GM19438 (cell line): Measurements from ENCODE around the gene DPT.
"Not testable (repeated sequence)": the region's sequence is repeated elsewhere in the genome, so short reads cannot be mapped to it uniquely, and the experiment has no call there.

Experiments
- ATAC-seq: cut with Tn5 transposase; IDR thresholded peaks from one replicate; pipeline ENCODE4 v1.9.1; 2021; ENCODE audit warnings: low read depth; ENCODE audit not compliant: unreplicated experiment

DPT gene

DNA sequence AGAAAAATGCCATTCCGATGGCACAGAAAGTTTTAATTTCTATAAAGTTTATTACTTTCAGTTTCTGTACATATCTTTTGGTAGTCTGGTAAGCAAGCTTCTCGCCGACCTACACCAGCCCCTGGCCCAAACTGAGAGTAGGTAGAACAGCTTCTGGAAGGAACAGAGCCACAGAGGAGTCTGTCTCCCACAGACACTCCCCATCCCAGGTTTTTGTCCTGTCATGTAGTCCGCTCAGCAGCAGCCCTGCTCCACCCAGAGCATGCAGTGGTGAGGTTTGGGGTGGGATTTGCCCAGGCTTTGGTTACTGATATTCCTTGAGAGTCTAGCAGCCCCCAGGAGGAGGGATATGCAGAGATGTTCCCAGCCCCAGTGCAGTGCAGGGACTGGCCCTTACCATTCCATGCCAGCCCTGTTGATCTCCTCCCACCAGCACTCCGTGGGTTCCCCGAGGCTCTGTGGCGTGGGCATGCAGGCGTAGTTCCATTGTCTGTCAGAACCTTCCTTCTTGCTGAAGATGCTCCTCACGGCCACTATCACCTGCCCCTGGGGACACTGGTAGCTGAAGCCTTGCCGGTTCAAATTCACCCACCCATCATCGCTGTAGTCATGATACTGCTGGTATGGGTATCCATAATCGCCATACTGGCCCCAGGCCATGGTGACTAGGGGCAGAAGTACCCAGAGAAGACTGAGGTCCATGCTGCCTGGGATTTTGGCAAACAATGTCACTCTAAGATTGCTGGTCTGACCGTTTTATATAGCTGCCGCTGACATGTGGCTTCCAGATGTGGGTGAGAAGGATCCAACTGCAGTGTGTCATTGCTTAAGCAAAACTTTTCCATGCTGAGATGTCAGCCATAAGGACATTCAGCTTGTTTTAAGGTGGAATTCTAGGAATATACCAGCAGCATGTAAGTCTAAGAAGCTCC lies at the start of gene DPT:
Gene DPT (minus strand): TSS at position 734 of the 932 bp plus-strand sequence. CDS start 32 bp downstream, at position 702.
- no peak for ATAC-seq

DNA sequence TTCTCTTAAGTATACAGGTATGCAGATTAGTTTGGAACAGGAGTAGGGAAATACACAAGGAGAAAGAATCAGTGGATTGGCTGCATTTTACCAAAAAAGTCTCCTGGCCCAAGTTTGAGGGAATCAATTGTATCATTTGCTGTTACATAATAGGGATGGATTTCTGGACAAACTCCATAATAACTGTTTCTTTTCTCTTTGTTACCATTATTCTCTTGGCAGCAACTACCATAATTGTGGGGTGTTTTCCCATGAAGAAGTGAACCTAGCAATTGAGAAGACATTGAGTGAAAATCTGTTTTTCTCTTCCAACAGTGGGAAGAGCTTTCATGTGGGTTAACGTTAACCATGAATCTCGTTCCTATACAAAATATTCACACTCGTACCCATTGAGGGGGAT lies 46.4 kb upstream of the DPT start:
- no peak for ATAC-seq

DNA sequence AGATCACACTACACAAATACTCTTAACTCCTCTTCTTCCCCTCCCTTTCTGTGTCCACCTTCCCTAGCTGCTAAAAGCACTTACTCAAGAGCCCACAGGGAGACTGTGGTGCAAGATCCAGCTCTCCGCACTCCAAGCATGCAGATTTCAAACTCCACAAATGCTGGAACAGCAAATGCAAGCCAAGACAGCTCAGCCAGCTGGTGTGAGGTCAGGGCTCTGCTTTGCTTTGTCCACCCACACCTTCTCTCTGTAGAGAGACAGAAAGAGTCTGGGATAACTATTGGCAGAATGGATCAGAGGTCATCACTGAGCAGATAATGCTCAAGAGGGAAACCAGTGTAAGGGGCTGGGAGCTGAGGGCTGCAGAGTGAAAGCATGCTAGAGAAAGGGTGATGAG lies 45.2 kb upstream of the DPT start:
- ATAC-seq: no peak

DNA sequence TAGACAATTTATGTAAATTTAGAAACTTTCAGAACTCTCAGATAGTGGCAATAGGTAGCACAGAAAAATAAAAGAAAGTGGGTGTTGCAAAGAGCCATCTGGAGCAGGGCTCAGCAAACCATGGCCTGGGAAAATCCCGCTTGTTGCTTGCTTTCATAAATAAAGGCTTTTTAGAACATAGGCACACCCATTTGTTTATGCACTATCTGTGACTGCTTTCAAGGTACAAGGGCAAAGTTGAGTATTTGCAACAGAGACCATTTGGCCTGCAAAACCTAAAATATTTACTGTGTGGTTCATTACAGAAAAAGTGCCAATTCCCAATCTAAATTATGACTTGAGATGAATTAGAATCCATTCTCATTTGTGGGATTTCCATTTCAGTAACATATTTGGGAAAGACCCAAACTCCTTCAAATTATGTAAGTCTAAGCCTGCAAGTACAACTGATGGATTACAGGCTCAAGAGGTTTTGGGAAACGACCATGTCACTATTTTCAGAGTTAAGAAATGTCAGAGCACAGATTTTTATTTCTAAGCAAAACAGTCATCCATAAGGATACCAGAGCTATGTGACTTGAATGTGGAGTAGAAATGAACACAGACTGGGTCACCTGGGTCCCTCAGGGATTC lies 43.5 kb upstream of the DPT start:
- no peak for ATAC-seq

DNA sequence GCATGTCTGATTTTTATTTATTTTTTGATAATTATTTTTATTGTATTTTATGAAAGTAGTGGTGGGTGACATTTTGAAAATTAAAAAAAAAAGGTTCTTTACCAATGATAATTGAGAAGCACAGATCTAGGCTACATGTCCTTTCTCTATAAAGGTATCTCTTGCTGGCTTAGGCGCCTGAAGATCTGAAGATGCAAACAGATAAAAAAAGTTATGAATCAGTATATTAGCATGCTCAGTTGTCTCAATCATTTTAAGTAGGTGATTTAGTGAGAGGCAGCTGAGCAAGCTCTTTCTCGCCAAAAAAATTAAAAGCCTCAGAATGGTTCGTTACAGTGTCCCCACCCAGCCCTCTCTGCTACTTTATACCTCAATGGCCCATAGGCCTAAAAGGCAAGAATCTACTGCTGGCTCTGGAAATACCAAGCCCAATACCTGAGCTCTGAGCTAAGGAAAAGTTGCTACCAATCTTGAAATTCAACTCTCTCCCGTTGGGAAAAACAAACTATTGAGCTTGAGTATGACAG lies 42.2 kb upstream of the DPT start:
- no peak for ATAC-seq

DNA sequence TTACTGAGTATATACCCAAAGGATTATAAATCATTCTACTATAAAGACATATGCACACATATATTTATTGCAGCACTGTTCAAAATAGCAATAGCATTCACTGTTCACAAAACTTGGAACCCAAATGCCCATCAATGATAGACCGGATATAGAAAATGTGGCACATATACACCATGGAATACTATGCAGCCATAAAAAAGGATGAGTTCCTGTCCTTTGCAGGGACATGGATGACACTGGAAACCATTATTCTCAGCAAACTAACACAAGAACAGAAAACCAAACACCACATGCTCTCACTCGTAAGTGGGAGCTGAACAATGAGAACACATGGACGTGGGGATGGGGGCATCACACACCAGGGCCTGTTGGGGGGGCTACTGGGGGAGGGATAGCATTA lies 40.9 kb upstream of the DPT start:
- ATAC-seq: not testable (repeated sequence)

DNA sequence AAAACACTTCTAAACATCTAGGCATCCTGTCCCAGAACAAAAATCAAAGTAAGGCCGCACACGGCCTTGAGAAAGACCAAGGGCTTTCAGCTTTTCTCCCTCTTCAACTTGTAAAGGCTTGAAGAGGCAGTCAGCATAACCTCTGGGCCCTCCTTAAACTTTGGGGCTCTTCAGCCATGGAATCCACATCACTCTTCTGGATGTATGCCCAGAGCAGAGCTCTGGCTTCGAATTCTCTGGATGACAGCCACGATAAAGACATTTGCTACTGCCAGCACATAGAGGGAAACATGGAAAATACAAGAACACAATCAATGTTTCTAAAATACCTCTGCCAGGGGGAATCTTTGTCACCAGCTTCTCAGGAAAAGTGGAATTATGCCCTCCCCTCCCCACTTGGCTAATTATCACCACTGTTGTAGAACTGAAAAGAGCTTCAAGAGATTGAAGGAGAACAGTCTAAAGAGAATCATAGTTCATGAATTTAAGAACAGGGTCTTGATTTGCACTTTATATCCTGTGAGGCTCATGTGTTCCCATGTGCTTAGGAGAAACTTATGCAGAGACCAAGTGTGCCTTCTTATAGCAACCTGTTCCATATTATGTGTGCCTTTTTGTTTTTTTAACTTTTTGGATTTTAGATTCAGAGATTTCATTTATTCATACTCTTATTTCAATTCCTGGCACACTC lies 39.0 kb upstream of the DPT start:
- ATAC-seq: no peak

DNA sequence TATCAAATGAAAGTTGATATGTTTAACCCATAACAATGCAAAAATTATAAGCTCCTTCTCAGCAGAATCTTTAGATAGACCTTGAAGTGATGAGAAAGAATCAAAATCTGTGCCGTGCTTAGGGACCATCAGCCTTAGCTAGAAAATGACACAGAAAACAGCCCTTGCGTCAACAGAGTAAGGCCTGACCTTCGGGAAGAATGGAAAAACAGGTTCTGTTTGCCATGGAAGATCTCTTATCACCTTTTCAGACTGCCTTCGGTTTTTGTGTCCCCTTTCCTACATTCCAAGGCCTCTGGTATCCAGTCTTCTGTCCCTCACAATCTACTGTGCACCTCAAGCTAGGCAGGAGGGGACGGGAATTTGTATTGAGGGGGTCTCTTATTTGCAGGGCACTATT lies 37.6 kb upstream of the DPT start:
- ATAC-seq: no peak

DNA sequence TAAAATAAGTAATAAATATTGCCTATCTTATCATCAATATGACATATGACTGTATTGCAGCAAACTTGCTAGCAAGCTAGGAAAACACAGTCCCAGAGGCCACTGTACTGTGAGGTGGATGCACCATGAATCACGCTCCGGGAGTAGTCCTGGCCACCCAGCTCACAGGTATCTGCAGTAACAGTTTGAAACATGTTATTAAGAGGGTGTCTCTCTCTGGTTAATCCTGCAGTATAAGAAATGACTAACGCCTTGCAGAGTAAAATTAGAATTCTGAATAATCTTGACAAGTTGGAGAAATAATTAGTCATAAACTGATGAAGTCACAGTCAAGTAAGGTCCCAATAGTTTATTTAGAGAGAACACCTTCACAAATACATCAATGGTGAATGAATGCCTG lies 34.0 kb upstream of the DPT start:
- ATAC-seq: no peak

DNA sequence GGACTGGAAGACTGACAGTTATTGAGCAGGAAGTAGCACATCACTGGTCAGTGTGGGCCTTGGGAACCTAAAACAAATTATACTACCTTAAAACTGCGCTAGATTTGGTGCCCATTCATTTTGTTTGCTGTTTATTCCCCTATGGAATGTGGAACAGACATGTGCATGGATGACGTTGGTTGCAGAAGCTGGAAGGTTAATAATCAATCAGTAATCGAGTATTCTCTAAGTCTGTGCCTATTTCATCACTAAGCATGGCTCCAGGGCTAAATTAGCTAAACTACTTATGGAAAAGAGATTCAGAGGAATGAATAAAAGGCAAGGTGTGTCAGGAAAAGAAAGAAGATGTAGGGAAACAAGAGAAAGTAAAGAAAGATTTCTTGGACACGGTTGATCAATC lies 33.5 kb upstream of the DPT start:
- no peak for ATAC-seq

DNA sequence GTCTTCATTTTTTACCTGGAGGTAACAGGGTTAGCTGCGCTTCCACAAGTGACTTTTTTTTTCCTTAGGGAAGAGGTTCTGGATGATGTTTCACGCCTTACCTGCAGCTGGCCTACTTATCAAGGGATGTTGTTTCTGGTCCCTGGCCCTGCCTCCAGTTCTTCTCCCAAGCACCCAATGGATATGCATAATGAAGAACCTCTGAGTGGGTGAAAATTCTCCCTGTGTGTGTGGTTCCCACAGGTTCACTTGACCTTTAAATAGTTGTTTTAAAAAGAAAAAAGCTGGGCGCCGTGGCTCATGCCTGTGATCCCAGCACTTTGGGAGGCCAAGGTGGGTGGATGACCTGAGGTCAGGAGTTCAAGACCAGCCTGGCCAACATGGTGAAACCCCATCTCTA lies 31.8 kb upstream of the DPT start:
- ATAC-seq: no peak

DNA sequence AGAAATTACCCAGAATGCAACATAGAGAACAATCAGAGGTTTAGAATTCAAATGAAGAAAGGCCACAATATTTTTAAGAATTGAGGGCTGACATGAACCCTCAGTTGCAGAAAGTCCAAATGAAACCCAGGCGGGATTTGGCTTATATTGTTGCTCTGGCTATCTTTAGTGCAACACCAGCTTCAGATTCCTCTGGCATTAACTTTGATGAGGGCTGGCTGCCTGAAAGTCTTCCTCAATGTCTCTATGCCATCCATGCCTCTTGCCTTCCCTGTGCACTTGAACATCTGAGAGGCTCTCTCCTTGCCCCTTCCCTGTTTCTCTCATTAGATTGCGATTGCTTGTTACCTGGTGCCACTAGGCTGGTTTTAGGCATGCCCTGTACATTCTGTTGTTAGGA lies 31.2 kb upstream of the DPT start:
- ATAC-seq: no peak

DNA sequence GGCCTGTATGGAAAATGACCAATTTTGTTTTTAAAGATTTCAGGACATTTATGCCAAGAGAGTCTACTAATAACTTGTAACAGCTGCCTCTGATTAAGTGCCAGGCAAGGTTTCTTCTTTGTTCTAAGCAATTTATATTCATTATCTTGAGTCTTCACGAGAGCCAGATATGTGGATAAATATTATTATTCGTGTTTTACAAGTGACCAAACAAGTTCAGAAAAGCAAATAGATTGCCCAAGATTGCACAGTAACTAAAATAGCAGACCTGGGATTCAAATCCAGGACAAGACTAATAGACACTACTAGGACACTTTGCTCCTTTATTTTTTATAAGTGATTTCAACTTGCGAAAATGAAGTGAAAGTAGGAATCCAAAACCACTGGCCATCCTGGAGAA lies 30.1 kb upstream of the DPT start:
- ATAC-seq: no peak

DNA sequence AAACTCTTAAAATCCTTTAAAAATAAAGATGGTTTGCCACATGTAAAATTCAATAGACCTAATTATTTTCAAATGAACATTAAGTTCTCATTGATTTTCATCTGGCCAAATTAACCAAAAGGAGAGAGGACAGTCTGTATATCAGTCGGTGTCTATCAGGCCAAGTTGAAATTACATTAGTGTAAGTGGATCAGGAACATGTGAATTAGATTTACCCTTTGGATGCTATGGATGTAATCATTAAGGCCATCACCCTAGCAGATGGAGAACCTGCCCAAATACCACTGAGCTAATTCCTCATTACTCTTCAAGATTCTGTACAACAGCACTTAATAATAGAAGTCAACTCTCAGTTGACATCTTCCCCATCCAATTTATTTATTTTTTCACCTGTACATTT lies 29.5 kb upstream of the DPT start:
- ATAC-seq: no peak

DNA sequence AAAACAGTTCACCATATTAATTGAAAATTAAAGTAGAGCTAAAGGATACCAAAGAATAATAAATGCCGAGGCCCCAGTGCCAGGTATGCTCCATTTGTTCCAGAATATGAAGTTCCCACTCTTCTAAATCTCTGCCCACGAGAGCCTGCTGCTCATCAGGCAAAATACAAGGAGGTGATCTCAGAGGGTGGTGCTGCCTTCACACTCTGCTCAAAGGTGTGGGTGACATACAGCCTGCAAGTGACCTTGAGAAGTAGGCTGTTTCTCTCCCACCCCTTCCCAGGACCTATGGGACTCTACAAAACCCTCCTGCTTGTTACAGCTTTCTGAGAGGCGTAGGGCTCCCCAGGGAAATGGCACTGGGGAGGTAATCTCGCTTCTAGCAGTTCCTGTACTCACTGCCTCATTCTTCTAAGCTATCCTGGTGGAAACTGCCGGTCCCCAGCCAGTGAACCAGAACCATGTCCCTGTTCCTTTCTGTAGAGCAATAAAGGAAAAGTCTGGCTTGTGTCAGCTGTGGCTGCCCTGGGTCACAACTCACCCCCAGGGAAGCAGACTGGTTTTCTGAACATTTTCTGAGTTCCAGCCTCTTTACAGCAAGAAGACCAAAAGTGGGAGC lies 26.9 kb upstream of the DPT start:
- no peak for ATAC-seq

DNA sequence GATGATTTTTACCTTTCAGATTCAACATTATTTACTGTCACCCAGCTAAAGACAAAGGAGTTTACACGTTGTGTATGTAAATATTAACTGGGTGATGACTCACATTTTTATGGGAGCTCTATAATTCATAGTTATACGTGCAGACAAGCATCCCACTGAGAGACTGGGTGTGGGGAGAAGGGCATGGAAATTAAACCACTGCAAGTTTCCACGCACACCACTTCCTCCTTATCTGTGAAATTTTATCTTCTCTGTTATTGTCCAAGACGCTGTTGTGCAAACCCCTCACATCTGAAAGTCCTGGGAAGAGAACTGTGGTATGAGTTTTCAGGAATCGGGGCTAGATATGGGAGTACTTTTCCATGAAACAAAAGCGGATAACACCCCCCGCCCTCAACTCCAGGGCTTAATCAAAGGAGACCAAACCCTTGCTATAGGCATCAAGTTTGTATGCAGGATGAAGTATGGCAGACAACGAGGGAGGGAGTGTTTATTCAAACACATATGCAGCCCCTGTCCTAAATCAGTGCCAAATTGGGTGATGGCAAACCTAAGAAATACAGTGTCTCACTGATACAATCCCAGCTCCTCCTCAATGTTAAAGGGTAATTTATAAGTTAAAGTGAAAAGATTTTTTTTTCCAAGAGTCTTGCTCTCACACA lies 23.3 kb upstream of the DPT start:
- no peak for ATAC-seq

DNA sequence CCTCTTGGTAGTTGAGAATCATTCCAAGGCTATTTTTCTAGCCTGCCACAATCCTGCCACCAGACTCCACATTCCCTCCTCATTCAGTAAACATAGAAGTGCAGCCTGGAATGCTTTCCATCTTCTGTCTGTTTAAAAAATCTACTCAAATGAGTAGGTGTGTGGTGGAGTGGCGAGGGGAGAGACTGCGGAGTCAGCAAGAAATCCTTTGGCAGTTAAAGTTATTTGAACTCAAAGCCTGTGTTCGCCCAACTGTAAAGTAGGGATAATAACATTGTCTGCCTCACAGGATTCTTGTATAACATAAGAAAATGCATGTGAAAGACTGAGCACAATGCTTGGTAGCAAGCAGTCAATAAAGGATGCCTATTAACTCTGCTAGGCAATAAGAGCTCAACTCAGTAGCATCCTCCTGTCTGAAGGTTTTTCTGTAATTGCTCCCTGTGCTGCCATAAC lies 22.2 kb upstream of the DPT start:
- no peak for ATAC-seq

DNA sequence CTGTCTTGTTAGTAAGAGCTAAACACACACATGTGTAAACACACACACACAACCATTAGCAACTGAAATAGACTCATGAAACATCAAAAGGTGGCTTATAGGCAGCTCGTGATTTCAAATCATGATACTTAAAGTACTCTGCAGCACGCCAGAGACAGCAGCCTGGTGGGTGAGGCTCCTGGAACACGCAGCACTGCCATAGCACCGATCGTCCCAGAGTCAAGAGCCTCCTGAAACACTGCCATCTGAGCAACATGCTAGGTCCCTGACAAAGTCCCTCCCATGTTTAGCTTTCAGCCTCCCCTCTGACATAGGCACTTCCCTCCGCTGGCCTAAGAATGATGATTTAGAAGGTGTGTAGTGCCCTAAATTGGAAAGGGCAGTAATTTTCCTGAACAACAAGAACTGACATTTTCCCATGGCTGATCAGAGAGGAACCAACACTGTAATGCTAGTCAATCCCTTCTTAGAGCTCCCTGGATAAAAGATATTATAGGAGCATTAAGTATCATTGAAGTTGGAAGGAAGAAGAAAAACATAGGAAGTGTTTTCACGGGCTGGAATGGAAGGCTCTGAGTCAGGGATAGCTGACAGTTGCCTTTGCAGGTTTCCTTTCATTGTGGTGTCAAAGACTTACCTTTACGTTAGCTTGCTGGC lies 14.1 kb upstream of the DPT start:
- no peak for ATAC-seq

DNA sequence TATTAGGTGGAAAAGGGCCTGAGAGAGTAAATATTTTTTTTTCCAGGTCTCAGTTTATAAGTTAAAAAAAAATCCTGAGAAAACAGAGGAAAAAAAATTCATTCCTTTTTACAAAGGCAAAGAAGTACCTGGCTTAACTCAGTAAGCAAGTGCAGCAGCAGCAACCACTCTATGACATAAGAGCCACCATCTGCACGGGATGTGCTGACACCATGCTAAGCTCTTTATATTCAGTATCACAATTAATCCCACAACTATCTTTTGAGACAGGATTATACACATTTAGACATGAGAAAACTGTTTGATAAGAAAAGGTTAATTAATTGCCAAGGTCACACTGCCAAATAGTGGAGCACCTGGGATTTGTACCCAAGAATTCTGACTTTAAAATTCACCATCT lies 13.4 kb upstream of the DPT start:
- no peak for ATAC-seq

DNA sequence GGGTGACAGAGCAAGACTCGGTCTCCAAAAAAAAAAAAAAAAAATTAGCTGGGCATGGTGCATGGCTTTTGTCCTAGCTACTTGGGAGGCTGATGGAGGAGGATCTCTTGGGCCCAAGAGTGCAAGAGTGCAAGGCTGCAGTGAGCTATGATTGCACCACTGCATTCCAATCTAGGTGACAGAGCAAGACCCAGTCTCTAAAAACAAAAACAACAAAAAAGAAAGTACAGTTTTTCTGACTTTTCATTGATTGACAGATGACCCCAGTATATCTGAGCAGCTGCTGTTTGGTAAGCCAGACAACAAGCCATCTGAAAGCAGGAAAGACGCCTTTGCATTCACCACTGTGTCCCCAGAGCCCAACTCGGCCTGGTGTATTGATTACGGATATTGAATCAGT lies 10.9 kb upstream of the DPT start:
- no peak for ATAC-seq
